Astrocyte of the hippocampus (primary cell): ENCODE data around the gene STK36.
A peak's percentile ranks its signal among the peaks of the same experiment; 100 is the strongest.

Source experiments
- DNase-seq: peaks from one replicate; pipeline ENCODE4 v3.0.0; 2011; ENCODE audit warnings: low read depth, low spot score

STK36 gene

DNA sequence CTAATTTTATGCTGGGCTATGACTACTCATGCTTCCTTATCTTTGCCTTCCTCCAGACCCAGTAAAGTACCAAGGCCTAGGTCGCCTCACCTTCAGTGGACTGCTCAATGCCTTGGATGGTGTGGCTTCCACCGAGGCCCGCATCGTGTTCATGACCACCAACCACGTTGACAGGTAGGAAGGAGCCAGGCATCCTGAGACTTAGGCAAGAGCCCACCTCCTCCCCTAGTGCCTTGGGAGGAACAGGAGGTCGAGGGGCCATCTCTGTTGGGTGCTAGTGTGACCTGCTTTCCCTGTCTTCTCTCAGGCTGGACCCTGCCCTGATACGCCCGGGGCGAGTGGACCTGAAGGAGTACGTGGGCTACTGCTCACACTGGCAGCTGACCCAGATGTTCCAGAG is 9.1 kb upstream of the STK36 start:
- no peak for DNase-seq

DNA sequence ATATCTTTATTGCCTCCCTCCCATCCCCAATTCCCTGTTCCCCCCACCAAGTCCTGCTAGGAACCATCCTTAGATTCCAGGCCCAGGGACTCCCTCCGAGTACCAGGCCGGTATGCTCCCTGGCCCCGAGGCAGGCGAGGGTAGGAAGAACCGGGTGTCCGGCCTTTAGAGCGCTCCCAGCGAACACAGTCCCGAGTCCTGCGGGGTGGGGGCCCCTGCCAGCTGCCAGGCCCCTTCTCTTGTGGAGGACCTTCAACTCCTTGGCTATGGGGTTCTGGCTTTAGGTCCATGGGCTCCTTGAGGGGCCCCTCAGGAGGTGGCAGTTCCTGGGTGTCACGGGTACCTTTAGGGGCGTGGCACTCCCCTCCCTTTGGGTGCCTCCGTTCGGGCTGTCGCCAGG is 8.0 kb upstream of the STK36 start:
- DNase-seq: no peak

DNA sequence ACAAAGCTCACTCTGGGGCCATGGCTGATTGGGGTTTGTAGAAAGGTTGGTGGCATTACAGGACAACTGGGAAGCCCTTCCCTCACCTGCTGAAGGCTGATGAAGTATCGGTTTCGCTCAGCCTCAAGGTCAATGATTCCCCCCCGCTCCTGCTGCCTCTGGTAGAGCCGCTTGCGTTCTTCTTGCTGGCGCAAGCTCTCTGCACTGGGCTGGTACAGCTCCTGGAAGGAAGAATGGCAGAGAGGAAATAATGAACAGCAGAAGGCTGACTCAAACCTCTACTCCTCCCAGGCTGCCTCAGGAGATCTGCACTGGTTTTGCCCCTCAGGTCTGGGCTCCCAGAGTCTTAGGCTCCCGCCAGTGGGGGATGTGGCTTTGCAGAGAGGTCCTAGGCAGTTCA is 7.2 kb upstream of the STK36 start:
- no peak for DNase-seq

DNA sequence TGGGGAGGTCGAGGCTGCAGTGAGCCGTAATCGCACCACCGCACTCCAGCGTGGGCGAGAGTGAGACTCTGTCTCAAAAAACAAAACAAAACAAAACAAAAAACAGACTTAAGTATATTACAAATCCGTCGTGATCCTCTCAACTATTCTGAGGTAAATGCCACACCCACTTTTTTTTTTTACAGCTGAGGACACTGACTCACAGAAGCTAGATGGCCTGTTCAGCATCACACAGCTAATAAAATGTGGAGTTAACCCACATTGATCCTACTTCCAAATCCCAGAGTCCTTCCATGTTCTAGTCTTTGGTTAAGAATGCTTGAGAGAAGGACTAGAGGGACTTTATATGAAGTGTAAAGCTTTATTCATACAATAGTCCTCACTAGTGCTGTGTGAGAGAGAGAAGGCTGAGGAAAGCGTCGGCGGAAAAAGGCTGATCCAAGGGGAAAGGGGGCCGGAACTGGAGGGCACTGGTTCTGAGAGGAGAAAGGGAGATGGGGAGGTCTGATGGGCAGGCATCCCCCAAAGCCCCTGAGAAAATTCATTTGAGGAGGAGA is 711 bp upstream of the STK36 start:
- DNase-seq: no peak

DNA sequence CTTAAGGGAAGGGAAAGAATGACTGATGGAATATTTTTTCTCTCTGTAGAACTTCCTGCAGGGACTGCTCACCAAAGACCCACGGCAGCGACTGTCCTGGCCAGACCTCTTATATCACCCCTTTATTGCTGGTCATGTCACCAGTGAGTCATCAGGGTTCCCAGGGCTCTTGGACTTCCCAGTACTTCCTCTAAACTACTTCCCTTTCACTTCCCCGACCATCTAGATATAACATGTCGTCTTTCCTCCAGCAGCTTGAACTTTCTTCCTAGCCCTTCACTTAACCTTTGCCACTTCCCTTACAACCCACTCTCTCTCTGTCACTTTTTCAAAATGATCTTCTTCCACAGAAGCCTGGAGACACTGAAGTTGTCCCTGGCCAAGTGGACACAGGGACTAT is 7.2 kb downstream of the STK36 start:
- DNase-seq: no peak

DNA sequence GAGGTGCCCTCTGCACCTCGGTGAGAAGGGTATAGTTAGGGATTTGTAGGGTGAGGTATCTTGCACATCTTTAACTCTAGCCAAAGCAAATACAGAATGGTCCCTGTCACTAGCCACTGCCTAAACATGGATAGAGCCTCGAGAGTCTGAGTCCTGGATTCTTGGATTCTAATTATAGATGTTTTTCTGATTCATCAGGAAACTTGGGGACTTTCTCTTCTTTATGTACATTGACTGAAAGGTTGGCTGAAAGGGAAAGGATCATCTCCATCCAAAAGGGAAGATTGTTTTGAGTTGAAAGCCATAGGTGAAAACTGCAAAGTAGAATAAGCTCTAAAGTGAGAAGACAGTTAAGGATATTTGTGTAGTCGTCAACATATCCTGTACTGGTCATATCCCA is 8.2 kb downstream of the STK36 start:
- no peak for DNase-seq

DNA sequence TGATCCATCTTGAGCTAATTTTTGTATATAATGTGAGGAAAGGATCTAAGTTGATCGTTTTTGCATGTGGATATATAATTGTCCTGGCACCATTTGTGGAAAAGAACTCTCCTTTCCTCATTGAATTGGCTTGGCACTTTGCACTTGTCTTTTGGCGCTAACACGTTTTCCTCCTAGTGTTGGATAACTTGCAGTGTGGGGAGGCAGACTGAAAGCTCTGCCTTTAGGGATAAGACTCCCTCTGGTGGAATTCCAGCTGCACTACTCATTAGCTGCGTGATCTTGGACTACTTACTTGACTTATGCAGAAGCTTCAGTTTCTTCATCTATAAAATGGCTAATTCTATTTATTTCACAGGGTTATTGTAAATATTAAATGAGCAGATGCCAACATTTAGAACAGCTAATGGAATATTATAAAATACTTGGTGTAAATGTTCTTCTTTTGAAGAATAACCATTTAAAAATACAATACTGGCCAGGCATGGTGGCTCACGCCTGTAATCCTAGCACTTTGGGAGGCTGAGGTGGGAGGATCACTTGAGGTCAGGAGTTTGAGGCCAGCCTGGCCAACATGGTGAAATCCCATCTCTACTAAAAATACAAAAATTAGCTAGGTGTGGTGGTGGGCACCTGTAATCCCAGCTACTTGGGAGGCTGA is 15.6 kb downstream of the STK36 start:
- DNase-seq: peak; percentile 87

DNA sequence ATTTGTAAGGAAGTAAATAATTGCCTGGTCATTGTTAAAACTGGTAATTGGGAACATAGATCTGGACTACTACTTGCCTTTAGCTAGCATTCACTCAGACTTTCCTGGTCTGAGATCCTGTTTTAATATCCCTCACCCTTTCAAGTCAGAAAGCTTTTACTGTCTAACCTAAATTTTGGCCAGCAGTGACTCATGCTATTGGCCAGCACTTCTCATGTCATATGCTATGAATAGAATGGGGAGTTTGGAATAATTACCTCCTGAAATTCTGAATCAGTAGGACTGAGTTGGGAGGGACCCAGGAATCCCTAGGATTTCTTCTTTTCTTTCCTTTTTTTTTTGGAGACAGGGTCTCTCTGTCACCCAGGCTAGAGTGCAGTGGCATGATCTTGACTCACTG is 19.3 kb downstream of the STK36 start:
- peak; percentile 52 for DNase-seq

DNA sequence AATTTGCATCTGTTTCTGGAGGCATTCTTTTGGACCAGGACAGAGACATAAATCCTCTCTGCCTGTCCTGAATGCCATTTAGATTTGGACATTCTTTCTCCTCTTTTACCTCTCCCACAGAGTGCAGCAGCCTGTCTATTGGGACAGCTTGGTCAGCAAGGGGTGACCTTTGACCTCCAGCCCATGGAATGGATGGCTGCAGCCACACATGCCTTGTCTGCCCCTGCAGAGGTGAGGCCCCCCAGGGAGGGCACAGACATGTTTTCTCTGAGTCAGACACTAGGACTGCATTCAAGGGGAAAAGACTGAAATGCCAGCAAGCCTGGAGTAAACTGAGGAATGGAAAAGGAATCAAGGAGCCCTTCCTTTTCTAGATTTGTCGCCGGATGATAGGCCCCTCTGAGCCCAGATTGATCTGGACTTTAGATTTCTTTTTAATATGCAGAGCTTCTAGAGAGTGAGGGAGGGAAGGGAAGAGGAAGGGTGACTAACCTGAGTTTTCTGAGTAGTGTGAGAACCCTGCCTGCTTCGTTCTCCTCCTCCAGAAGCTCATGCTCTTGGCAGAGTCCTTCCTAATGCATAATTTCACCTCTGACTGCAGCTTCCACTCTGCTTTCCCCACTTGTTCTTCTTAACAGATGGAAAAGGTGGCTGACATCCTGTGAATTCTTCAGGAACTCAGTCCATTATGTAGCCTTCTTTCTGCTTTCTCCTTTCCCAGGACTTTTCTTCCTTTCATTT is 22.7 kb downstream of the STK36 start:
- DNase-seq: peak; percentile 35

DNA sequence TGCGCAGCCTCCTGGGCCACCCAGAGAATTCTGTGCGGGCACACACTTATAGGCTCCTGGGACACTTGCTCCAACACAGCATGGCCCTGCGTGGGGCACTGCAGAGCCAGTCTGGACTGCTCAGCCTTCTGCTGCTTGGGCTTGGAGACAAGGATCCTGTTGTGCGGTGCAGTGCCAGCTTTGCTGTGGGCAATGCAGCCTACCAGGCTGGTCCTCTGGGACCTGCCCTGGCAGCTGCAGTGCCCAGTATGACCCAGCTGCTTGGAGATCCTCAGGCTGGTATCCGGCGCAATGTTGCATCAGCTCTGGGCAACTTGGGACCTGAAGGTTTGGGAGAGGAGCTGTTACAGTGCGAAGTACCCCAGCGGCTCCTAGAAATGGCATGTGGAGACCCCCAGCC is 27.0 kb downstream of the STK36 start:
- DNase-seq: no peak

DNA sequence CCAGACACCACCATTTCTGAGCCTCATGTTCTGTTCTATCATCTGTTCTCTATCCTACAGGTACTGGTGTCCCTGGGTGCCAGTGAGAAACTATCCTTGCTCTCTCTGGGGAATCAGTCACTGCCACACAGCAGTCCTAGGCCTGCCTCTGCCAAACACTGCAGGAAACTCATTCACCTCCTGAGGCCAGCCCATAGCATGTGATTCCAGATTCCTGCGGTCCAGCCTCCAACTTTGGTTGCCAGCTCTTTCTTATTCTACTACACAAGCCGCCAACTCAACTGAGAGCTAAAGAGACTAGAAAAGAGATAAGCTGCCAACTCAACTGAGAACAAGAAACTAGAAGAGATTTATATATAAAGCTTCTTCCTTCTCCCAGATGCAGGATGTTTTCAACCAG is 29.9 kb downstream of the STK36 start:
- DNase-seq: peak; percentile 38

DNA sequence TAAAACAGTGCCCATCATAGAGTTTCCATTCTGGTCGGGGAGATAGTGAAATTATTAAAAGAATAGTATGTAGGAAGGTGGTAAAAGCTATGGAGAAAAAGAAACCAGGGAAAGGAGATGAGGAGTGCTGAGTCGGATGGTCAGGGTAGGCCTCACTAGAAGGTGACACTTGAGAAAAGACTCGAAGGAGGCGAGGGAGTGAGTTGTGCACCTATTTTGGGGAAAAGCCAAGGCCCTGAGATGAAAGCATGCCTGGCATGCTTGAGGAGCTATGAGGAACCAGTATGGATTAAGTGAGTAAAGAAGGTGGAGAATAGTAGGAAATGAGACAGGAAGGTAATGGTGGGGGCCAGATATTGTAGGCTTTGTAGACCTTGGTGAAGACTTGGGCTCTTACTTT is 31.5 kb downstream of the STK36 start:
- no peak for DNase-seq

DNA sequence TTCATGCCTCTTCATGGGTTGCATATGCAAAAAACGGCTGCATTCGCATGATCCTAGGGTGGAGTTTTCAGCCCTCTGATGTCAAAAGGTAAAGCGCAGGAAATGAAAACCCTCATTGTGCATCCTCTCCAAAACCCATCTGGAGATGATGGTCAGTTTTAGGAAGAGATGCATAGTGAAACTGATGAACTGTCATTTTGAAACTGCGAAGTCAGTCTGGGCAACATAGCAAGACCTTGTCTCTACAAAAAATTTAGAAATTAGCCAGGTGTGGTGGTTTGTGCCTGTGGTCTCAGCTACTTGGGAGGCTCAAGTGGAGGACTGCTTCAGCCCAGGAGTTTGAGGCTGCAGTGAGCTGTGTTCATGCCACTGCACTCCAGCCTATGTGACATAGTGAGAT is 36.2 kb downstream of the STK36 start:
- no peak for DNase-seq

DNA sequence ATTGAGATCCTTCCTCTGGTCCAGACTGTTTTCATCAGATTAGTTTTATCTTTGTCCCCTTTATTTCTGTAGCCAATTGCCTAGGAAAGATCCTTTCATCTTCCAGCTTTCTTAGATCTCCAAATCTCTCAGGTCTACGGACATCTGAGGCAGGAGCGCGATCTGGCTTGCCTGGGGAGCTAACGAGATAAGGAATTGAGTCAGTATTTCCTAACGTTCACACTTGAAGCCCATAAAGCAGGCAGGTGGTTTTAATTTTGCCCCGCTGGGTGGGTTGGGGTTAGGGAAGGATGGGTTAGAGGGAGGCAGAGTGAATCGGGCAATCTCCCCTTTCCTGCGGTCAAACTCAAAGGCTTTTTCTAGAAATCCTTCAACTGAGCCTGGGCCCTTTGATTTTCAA is 38.0 kb downstream of the STK36 start:
- no peak for DNase-seq

DNA sequence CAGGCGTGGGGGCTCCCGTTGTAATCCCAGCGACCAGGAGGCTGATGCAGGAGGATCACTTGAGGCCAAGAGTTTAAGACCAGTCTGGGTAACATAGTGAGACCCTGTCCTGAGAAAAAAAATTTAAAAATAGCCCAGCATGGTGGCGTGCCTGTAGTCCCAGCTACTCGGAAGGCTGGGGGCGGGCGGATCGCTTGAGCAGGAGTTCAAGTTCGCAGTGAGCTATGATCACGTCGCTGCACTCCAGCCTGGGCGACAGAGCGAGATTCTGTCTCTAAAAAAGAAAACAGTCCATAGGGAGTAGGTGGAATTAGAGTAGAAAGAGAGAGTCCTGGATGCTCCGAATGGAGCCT is 38.4 kb downstream of the STK36 start:
- DNase-seq: no peak

DNA sequence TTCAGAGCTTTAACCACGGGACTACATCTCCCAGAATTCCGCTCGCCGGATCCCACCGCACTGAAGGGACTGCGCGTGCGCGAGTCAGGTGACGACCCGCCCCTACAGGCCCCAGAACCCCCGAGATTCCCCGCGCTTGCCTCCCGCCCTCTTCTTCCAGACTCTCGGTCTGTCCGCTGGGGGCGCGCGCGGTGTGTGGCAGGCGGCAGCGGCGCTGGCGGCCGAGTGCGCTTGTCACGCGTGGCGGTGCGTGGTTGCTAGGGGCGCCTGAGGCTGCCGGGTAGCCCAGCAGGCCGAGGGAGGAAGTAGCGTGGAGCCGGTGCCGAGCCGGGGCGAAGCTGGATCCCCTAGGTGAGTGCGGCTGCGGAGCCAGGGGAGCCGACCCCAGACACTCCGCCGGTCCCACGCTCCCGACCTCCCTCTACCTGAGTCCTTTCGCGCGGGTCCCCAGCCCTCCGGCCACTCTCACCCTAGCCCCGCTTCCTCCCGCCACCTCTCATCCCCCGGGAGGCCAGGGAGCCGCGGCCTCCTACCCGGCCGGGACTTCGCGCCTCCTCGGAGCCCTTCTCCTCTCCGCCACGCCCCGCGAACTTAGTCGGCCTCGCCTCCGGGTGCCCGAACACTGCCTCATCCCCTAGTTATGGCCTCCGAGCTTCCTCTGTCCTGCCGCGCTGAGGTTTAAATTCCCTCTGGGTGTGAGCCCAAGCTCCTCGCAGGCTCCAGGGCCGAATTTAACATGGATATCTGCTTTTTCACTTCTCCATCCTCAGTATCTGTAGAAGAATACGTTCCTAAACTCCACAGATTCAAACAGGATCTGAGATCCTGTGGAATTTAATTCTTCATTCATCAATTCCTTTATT is 39.0 kb downstream of the STK36 start, which contains the start of gene TTLL4:
TTLL4 (plus strand) TSS at position 149 of the 863 bp plus-strand sequence. CDS start 26,842 bp downstream, outside the sequence.
- peak; percentile 99 for DNase-seq

DNA sequence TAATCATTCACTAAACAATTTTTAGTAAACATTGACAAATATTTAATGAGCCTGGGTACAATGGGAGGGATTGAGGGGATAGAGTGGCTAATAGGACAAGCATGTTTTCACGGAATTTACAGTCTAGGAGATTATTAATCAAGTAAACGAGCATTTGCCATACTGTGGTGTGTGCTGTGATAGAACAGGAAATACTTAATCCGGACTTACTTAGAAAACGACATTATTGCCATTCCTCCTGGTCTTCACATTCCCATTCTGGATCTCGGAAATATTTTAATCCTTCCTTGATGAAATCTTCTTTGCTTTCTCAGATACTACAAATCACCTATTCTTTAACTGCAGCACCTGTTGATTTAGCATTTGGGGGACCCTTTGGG is 39.7 kb downstream of the STK36 start:
- peak; percentile 32 for DNase-seq

DNA sequence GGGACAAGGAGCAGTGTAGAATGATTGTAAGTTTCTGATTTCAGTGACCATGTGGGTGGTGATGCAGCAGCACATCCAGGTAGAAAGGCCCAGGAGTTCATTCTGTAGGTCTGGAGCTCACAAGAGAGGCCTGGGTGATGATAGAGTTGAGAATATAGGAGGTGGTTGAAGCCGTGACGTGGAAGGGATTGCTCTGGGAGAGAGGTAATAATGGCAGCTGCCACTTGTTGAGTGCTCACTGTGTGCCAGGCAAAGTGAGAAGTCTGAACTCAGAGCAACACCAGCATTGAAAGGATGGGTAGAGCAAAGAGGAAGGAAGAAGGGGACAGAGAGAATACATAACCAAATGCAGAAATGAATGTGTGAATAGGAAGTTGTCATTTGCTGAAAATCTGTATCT is 42.0 kb downstream of the STK36 start:
- no peak for DNase-seq

DNA sequence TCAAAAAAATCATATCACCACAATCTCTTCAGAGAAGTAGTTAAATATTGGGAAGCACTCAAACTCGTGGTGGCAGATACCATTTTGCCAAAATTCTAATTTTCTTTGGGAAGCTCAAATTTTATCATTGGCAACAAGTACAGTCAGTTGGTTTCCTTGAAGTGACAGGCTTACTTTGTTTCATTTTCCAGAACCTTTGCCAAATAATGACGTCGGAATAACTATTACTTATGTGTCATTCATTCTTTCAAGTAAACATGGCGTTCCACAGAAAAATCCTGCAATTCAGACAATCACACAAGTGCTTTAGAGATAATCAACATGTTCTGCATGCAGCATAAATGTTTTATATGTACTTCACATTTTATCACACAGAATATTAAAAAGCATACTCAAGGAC is 44.2 kb downstream of the STK36 start:
- DNase-seq: peak; percentile 75

DNA sequence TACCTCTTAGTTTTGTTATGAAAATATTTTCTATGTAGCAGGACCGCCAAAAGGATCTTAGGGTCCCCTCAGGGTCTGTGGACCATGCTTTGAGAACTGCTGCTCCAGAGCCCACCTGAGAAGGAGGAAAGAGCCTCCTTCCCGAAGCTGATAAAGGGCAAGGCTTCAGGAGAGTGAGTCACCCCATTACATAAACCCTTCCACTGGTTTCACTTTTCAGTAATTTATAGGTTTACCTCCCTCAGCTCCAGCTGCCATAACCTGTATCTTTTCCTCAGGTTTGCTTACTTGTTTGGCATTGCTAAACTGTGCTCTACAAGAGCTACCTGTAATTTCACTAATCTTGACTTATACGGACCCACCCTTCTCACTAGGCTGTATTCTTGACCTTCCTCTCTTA is 45.4 kb downstream of the STK36 start:
- DNase-seq: peak; percentile 39

DNA sequence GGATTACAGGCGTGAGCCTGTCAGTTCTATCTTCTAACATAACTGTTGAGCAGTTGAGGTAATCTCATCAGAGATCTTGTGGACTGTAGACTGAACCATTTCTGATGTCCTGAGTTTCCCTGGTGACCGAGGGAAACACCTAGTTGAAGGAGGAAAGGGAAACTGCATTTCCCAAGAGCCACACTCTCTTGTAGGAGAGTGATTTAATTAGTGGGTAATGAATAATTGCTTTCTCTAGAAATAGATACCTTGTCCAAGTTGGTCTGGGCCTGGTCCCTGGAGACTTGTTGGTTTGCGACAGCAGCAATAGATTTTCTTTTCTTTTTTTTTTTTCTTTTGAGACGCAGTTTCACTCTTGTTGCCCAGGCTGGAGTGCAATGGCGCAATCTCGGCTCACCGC is 46.2 kb downstream of the STK36 start:
- DNase-seq: no peak

DNA sequence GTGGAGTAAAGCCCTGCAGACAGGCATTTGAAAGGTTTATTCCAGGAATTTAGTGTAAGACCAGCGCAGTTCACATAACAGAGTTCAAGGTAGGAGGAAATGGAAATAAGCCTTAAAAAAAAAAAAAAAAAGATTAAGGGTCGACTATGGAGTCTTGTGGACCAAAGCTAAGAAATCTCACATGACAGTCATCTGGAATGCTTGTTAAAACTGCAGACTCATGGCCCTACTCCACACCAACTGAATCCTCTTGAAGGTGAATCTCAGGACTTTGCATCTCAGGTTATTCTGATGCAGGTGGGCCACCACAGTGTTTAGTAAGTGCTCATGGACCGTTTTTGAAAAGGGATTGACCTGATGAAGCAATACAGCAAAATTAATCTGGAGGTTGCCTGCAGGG is 47.6 kb downstream of the STK36 start:
- DNase-seq: no peak
